Measurements from ENCODE around the gene KRTAP10-8.

DNA sequence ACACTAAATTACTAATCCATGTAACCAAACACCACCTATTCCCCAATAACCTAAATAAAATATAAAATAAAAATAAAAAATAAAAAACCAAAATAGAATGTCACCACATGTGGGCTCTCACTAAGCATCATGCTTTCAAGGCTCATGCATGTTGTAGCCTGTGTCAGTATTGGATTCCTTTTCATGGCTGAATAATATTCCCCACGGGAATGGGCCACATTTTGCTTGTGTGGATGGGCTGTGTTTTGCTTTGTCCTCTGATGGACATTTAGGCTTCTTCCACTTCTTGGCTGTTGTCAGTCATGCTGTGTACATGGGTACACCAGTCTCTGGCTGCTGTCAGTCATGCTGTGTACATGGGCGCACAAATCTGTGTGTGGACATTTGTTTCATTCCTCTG lies 22.8 kb upstream of the KRTAP10-8 start:
- TF ChIP-seq, protein P1, sequence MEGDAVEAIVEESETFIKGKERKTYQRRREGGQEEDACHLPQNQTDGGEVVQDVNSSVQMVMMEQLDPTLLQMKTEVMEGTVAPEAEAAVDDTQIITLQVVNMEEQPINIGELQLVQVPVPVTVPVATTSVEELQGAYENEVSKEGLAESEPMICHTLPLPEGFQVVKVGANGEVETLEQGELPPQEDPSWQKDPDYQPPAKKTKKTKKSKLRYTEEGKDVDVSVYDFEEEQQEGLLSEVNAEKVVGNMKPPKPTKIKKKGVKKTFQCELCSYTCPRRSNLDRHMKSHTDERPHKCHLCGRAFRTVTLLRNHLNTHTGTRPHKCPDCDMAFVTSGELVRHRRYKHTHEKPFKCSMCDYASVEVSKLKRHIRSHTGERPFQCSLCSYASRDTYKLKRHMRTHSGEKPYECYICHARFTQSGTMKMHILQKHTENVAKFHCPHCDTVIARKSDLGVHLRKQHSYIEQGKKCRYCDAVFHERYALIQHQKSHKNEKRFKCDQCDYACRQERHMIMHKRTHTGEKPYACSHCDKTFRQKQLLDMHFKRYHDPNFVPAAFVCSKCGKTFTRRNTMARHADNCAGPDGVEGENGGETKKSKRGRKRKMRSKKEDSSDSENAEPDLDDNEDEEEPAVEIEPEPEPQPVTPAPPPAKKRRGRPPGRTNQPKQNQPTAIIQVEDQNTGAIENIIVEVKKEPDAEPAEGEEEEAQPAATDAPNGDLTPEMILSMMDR (IDR thresholded peaks at IDR 0.05) = no peak
- TF ChIP-seq POLR2A (IDR thresholded peaks at IDR 0.05; ENCODE audit: low read depth) = no peak
- no peak for TF ChIP-seq EP300 (IDR thresholded peaks at IDR 0.05)
- no peak for TF ChIP-seq POLR2AphosphoS5 (IDR thresholded peaks at IDR 0.05)
